HFFc6 (cell line): ENCODE data around the gene TSC1. TPM values are rescaled to one million over a fixed set of nuclear protein-coding genes. Genes with fewer than 3 reads are reported as not detected.

ENCODE experiments used
- DNase-seq: peaks from one replicate; pipeline ENCODE4 v3.0.0-alpha.2; 2018
- H3K27ac Mint-ChIP-seq: 2 replicates; pipeline ENCODE4 v1.8.0; 2020; ENCODE audit warnings: mild to moderate bottlenecking, mixed read lengths
- H3K27me3 Mint-ChIP-seq: 2 replicates; pipeline ENCODE4 v1.8.0; 2021; ENCODE audit warnings: mild to moderate bottlenecking, moderate library complexity, mixed read lengths; ENCODE audit not compliant: insufficient read depth
- H3K36me3 Mint-ChIP-seq: 2 replicates; pipeline ENCODE4 v1.8.0; 2021; ENCODE audit warnings: low read depth, mixed read lengths
- H3K4me1 Mint-ChIP-seq: 2 replicates; pipeline ENCODE4 v1.8.0; 2020; ENCODE audit warnings: low read depth, mixed read lengths
- H3K4me3 Mint-ChIP-seq: 2 replicates; pipeline ENCODE4 v1.8.0; 2020; ENCODE audit warnings: mild to moderate bottlenecking, moderate library complexity, mixed read lengths
- H3K9me3 Mint-ChIP-seq: 2 replicates; pipeline ENCODE4 v1.8.0; 2020; ENCODE audit warnings: mild to moderate bottlenecking, mixed read lengths
- total RNA-seq, 6 experiments: library from RNA; stranded (reverse); fragmentation: NEBNext Ultra II Directional; extraction: Animal tissue kit (Norgen Biotek cat#: 25700); gene quantifications; 2 replicates in 1 of 6; 3 replicates in 5 of 6; pipeline ENCODE4 v1.2.3, GENCODE V29; 2021
- TF ChIP-seq, protein P1 (sequence below): fragments of 200-600 bp; sonication (generic); IDR thresholded peaks from 2 replicates; pipeline ENCODE4 v1.5.0; 2021; ENCODE audit warnings: antibody characterized with exemption, mild to moderate bottlenecking

The TSC1 gene
- total RNA-seq, 6 experiments from 2014 or later = 36.0 to 39.7 (median 37.1) TPM

DNA sequence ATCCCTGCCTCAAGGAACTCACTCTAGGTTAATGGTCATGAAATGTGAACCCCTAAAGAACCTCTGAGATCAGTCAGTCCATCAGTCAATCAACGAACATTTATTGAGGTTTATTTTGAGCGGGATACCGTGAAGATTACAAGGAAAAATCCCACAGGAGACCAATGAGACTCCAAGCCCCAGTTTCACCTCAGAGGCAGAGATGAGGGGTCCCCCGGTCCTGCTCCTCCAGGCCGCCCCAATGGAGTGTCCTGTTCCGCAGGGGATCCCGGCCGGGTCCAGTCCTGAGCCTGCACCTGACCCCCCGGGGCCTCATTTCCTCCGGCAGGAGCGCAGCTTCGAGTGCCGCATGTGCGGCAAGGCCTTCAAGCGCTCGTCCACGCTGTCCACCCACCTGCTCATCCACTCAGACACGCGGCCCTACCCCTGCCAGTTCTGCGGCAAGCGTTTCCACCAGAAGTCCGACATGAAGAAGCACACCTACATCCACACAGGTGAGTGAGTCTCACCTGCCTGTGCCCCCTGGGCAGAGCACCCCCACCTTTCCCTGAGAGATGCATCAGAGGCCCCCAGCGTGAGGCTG is 45.1 kb upstream of the TSC1 start:
- peaks cover 6% of the 10 kb centered on the region; the same call in 1 of the 2 replicates for H3K9me3 Mint-ChIP-seq
- DNase-seq = no peak
- H3K36me3 Mint-ChIP-seq = no peaks in the 10 kb centered on the region
- TF ChIP-seq, protein P1, sequence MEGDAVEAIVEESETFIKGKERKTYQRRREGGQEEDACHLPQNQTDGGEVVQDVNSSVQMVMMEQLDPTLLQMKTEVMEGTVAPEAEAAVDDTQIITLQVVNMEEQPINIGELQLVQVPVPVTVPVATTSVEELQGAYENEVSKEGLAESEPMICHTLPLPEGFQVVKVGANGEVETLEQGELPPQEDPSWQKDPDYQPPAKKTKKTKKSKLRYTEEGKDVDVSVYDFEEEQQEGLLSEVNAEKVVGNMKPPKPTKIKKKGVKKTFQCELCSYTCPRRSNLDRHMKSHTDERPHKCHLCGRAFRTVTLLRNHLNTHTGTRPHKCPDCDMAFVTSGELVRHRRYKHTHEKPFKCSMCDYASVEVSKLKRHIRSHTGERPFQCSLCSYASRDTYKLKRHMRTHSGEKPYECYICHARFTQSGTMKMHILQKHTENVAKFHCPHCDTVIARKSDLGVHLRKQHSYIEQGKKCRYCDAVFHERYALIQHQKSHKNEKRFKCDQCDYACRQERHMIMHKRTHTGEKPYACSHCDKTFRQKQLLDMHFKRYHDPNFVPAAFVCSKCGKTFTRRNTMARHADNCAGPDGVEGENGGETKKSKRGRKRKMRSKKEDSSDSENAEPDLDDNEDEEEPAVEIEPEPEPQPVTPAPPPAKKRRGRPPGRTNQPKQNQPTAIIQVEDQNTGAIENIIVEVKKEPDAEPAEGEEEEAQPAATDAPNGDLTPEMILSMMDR = no peak
- peaks cover 16% of the 10 kb centered on the region for H3K4me1 Mint-ChIP-seq
- no peak overlapping the region for H3K4me3 Mint-ChIP-seq
- no peak overlapping the region for H3K27ac Mint-ChIP-seq
- peaks cover 32% of the 10 kb centered on the region for H3K27me3 Mint-ChIP-seq

DNA sequence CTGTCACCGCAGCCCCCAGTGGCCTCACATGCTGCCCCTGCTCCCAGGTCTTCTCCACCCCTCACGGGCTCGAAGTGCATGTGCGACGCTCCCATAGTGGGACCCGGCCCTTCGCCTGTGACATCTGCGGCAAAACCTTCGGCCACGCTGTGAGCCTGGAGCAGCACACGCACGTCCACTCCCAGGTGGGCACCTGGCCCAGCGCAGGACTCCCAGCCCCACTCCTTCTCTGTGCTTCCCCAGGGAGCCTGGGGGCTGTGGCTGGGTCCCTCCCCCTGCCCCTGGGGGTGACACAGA is 44.5 kb upstream of the TSC1 start:
- no peak for DNase-seq
- peaks cover 6% of the 10 kb centered on the region; the same call in 1 of the 2 replicates for H3K9me3 Mint-ChIP-seq
- H3K36me3 Mint-ChIP-seq = no peaks in the 10 kb centered on the region
- no peak overlapping the region for H3K4me3 Mint-ChIP-seq
- TF ChIP-seq, protein P1 = no peak
- H3K4me1 Mint-ChIP-seq = peaks cover 12% of the 10 kb centered on the region
- peaks cover 32% of the 10 kb centered on the region for H3K27me3 Mint-ChIP-seq
- no peak overlapping the region for H3K27ac Mint-ChIP-seq

DNA sequence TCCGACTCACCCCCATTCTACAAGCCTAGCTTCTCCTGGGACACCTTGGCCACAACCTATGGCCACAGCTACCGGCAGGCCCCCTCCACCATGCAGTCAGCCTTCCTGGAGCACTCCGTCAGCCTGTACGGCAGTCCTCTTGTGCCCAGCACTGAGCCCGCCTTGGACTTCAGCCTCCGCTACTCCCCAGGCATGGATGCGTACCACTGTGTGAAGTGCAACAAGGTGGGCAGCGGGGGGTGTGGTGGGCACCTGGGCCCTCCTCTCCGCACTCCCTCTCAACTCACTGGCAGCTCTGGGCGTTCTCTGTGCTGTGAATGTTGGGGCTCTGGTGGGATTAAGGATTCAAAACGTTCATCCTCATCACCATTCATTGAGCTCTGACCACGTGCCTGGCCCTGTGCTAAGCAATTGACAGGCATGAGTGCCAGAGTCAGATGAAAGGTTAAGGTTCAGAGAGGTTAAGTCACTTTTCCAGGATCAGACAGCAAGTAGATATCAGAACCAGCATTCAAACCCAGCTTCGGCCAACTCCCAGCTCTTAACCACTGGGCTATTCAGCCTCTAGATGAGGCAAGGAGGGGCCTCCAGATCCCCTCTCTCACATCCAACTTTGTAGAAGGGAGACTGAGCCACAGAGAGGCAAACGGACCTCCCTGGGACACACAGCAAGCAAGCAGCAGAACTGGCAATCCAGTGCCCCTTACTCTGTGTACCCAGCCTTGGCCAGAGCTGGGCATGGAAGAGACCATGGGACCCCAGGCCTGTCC is 44.0 kb upstream of the TSC1 start:
- no peak for DNase-seq
- Mint-ChIP-seq H3K27me3 (peaks cover 38% of the 10 kb centered on the region), H3K4me1 (peaks cover 12% of the 10 kb centered on the region), H3K4me3 (no peak overlapping the region), H3K36me3 (no peaks in the 10 kb centered on the region), H3K9me3 (peaks cover 6% of the 10 kb centered on the region; the same call in 1 of the 2 replicates), H3K27ac (no peak overlapping the region)
- TF ChIP-seq, protein P1 = no peak

DNA sequence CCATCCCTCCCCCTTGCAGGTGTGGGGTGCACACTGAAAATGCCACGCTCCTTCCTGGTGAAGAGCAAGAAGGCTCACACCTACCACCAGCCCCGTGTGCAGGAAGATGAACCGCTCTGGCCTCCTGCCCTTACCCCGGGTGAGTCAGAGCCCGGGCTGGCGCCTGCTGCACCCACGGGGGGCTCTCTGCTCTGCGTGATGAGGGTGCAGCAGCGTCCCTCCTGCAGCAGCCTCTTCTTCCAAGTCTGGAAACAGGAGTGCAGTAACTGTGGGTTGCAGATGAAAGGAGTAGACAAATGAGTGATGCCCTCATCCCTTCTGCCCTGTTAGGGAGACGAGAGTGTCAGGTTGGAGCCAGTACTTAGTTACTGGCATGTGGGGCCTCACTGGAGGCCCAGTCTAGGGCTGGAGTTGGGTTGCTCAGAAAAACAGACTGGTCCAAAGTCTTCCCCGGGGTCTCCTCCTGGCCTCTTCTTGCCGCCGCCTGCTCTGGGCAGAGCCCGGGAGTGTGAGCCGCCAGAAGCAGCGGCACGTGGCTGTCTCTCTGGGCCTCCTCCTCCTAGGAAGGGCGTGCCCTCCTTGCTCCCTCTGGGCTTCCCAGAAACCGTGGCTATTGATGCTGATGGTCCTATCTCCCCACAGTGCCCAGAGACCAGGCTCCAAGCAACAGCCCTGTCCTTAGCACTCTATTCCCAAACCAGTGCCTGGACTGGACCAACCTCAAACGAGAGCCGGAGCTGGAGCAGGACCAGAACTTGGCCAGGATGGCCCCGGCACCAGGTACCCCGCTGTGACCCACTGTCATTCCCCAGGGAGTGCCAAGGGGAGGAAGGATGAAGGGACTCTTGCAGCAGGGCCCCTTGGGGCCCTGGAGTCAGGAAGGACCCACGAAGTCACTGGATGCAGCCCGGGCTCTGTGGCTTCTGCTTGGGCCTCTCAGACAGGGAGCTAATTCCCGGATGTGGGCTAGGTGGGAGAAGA is 42.5 kb upstream of the TSC1 start:
- DNase-seq = no peak
- TF ChIP-seq, protein P1 = no peak
- no peak overlapping the region for H3K27ac Mint-ChIP-seq
- H3K9me3 Mint-ChIP-seq = peaks cover 6% of the 10 kb centered on the region; the same call in 1 of the 2 replicates
- peaks cover 43% of the 10 kb centered on the region for H3K27me3 Mint-ChIP-seq
- H3K36me3 Mint-ChIP-seq = no peaks in the 10 kb centered on the region
- peaks cover 12% of the 10 kb centered on the region for H3K4me1 Mint-ChIP-seq
- H3K4me3 Mint-ChIP-seq = no peak overlapping the region

DNA sequence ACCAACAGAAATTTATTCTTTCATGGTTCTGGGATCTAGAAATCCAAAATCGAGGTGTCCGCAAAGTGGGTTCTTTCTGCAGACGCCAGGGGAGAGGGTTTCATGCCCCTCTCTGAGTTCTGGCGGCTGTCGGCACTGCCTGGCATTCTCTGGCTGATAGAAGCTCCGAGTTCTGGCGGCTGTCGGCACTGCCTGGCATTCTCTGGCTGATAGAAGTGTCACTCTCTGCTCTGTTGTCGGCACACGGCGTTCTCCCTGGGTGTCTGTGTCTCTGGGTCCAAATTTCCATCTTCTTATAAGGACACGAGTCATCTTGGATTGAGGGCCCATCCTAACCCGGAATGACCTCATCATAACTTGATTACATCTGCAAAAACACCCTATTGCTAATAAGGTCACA is 41.7 kb upstream of the TSC1 start:
- TF ChIP-seq, protein P1 = no peak
- no peak overlapping the region for H3K4me3 Mint-ChIP-seq

More for the DNA sequence above, 41.7 kb upstream of the TSC1 start:
- peaks cover 12% of the 10 kb centered on the region for H3K4me1 Mint-ChIP-seq
- DNase-seq = no peak
- peaks cover 6% of the 10 kb centered on the region; the same call in 1 of the 2 replicates for H3K9me3 Mint-ChIP-seq
- H3K36me3 Mint-ChIP-seq = no peaks in the 10 kb centered on the region
- no peak overlapping the region for H3K27ac Mint-ChIP-seq
- peaks cover 45% of the 10 kb centered on the region for H3K27me3 Mint-ChIP-seq
